ENCODE results near the gene TOR1AIP2. TPM values are rescaled to one million over a fixed set of nuclear protein-coding genes. Genes with fewer than 3 reads are reported as not detected.

Gene TOR1AIP2
- total and polyA plus RNA-seq, 2 of the 13 experiments (the other 11 are each of a cell fraction or from before 2014, with no cell fraction given) = 35.2 to 65.8 TPM

DNA sequence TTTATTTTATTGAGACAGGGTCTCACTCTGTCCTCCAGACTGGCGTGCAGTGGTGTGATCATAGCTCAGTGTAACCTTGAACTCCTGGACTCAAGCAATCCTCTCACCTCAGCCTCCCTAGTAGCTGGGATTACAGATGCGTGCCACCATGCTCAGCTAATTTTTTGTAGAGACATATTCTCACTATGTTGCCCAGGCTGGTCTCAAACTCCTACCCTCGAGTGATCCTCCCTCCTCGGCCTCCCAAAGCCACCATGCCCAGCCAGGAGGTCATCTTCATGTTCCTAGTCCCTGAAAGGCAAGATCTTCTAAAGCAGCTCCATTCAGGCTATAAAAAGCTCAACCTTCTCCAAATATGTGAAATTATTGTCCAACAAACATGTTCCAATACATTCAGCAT is 53.9 kb downstream of the TOR1AIP2 start:
- POLR2A ChIA-PET = interaction anchor here (1.3 kb wide), 1 partner anchor 530 kb away, joined by 3 read pairs; the partner anchor contains the start of gene SOAT1
- in situ Hi-C loops (cut with HindIII; ENCODE audit: extremely low pct_ligation_motif_present, low pct_unique_long_range_greater_than_20kb) = no loop called here
- CTCF ChIA-PET (ENCODE audit: low intra/inter-chr PET ratio, low total read pairs) = no interaction called here
- FAIRE-seq (no peak), DNase-seq (ENCODE audit: low spot score) (no peak), ATAC-seq (no peak)
- Histone ChIP-seq H3K4me3 (replicated peaks in 1 of 3; ENCODE audit: insufficient read depth in 1 of 3, low read depth in 2 of 3, low read length in 3 of 3) (no peak overlapping the region), H4K20me1 (ENCODE audit: insufficient read depth, low read length) (no peaks in the 10 kb centered on the region), H3K36me3 (replicated peaks in 1 of 2; ENCODE audit: control insufficient read depth in 1 of 2, insufficient read depth in 2 of 2, low read length in 2 of 2) (no peaks in the 10 kb centered on the region), H3K9ac (ENCODE audit: insufficient read depth, low read depth, low read length) (no peak overlapping the region), H3K79me2 (ENCODE audit: insufficient read depth, low read length) (no peaks in the 10 kb centered on the region), H2AFZ (ENCODE audit: low read length) (no peak overlapping the region), H3K9me3 (ENCODE audit: low read length) (no peaks in the 10 kb centered on the region), H3K27me3 (ENCODE audit: control insufficient read depth in 1 of 2, insufficient read depth in 2 of 2, low read length in 2 of 2) (peaks cover 1 to 42% of the 10 kb centered on the region in 2 experiments; a peak in 4 of 5 replicates), H3K4me2 (ENCODE audit: low read depth, low read length) (no peak overlapping the region), H3K4me1 (ENCODE audit: insufficient read depth, low read length) (peaks cover 9% of the 10 kb centered on the region; the same call in 1 of the 2 replicates), H3K27ac (ENCODE audit: extremely low read length, insufficient read depth, low read length) (no peak overlapping the region)
- no TSS peak for BruUV-seq (replicated peaks)
- WGBS (ENCODE audit: low lambda C conversion rate) = 7% methylated on average over 4 of the region's 4 CpGs
- no peak for TF ChIP-seq DZIP1 (CRISPR knock-in tag; IDR thresholded peaks at IDR 0.05)
- no peak for TF ChIP-seq HES4 (CRISPR knock-in tag; IDR thresholded peaks at IDR 0.05; ENCODE audit: borderline replicate concordance)
- TF ChIP-seq RERE (CRISPR knock-in tag; IDR thresholded peaks at IDR 0.05; ENCODE audit: low read depth) = no peak
- TF ChIP-seq ZNF354B (CRISPR knock-in tag; IDR thresholded peaks at IDR 0.05) = no peak
- TF ChIP-seq PAWR (CRISPR knock-in tag; IDR thresholded peaks at IDR 0.05; ENCODE audit: borderline replicate concordance) = no peak
- no peak for TF ChIP-seq ARHGAP35 (CRISPR knock-in tag; IDR thresholded peaks at IDR 0.05; ENCODE audit: borderline replicate concordance)
- TF ChIP-seq CEBPB (IDR thresholded peaks at IDR 0.05; ENCODE audit: borderline replicate concordance, low read depth, low read length) = no peak
- no peak for TF ChIP-seq ZNF34 (CRISPR knock-in tag; IDR thresholded peaks at IDR 0.05; ENCODE audit: borderline replicate concordance)
- intact Hi-C loops (cut with micrococcal nuclease; ENCODE audit: unreplicated experiment) = no loop called here

Data from HepG2 (cell line).